Stimulated activated naive CD8-positive, alpha-beta T cell treated with anti-CD3 and anti-CD28 coated beads, Interleukin-15, Interleukin-2, amounts not matched to agents 100 ng/mL and 50 ng/mL, for 24 hours (primary cell): Measurements from ENCODE around the gene MYEF2.

Experiments
- H3K27ac Mint-ChIP-seq: one replicate; pipeline ENCODE4 v1.8.0; 2021; ENCODE audit warnings: mild to moderate bottlenecking, mixed read lengths
- H3K27me3 Mint-ChIP-seq: one replicate; pipeline ENCODE4 v1.8.0; 2021; ENCODE audit warnings: mixed read lengths
- H3K36me3 Mint-ChIP-seq: one replicate; pipeline ENCODE4 v1.8.0; 2021; ENCODE audit warnings: low read depth, mixed read lengths
- H3K4me1 Mint-ChIP-seq: one replicate; pipeline ENCODE4 v1.8.0; 2021; ENCODE audit warnings: low read depth, mixed read lengths
- H3K4me3 Mint-ChIP-seq: one replicate; pipeline ENCODE4 v1.8.0; 2021; ENCODE audit warnings: mild to moderate bottlenecking, mixed read lengths
- H3K9me3 Mint-ChIP-seq: one replicate; pipeline ENCODE4 v1.8.0; 2021; ENCODE audit warnings: mixed read lengths

Gene MYEF2

GRCh38 chr15:48112242-48112641 is 65.9 kb downstream of the MYEF2 start:
- H3K4me3 Mint-ChIP-seq, result no peak overlapping the region
- peaks cover 40% of the 10 kb centered on the region for H3K27me3 Mint-ChIP-seq
- H3K9me3 Mint-ChIP-seq, result no peaks in the 10 kb centered on the region
- no peaks in the 10 kb centered on the region for H3K4me1 Mint-ChIP-seq
- H3K36me3 Mint-ChIP-seq, result no peaks in the 10 kb centered on the region
- H3K27ac Mint-ChIP-seq, result no peak overlapping the region

- H3K27me3 Mint-ChIP-seq, result peaks cover 46% of the 10 kb centered on the region
- H3K27ac Mint-ChIP-seq, result no peak overlapping the region
- no peaks in the 10 kb centered on the region for H3K36me3 Mint-ChIP-seq
These were observed 68.1 kb downstream of the MYEF2 start for GRCh38 chr15:48109856-48110531.

GRCh38 chr15:48109212-48109611 is 68.9 kb downstream of the MYEF2 start:
- H3K4me1 Mint-ChIP-seq, result no peaks in the 10 kb centered on the region
- no peaks in the 10 kb centered on the region for H3K36me3 Mint-ChIP-seq
- no peak overlapping the region for H3K4me3 Mint-ChIP-seq
- peaks cover 44% of the 10 kb centered on the region for H3K27me3 Mint-ChIP-seq
- no peak overlapping the region for H3K27ac Mint-ChIP-seq
- no peaks in the 10 kb centered on the region for H3K9me3 Mint-ChIP-seq

More at GRCh38 chr15:48109856-48110531, 68.1 kb downstream of the MYEF2 start:
- H3K4me3 Mint-ChIP-seq, result no peak overlapping the region
- H3K4me1 Mint-ChIP-seq, result no peaks in the 10 kb centered on the region
- no peaks in the 10 kb centered on the region for H3K9me3 Mint-ChIP-seq

- Mint-ChIP-seq H3K27me3 (peaks cover 37% of the 10 kb centered on the region), H3K27ac (no peak overlapping the region), H3K4me1 (no peaks in the 10 kb centered on the region), H3K9me3 (no peaks in the 10 kb centered on the region), H3K36me3 (no peaks in the 10 kb centered on the region), H3K4me3 (no peak overlapping the region)
These were observed 72.2 kb downstream of the MYEF2 start for GRCh38 chr15:48105936-48106335.

GRCh38 chr15:48103647-48104046 is 74.4 kb downstream of the MYEF2 start:
- Mint-ChIP-seq H3K27ac (no peak overlapping the region), H3K4me1 (no peaks in the 10 kb centered on the region), H3K27me3 (peaks cover 33% of the 10 kb centered on the region), H3K36me3 (no peaks in the 10 kb centered on the region), H3K4me3 (no peak overlapping the region), H3K9me3 (no peaks in the 10 kb centered on the region)

GRCh38 chr15:48102167-48102566 is 75.9 kb downstream of the MYEF2 start:
- Mint-ChIP-seq H3K36me3 (no peaks in the 10 kb centered on the region), H3K9me3 (no peaks in the 10 kb centered on the region), H3K4me3 (no peak overlapping the region), H3K27me3 (peaks cover 27% of the 10 kb centered on the region), H3K27ac (no peak overlapping the region), H3K4me1 (no peaks in the 10 kb centered on the region)

- H3K27me3 Mint-ChIP-seq, result peaks cover 23% of the 10 kb centered on the region
- no peak overlapping the region for H3K4me3 Mint-ChIP-seq
- no peak overlapping the region for H3K27ac Mint-ChIP-seq
- H3K9me3 Mint-ChIP-seq, result no peaks in the 10 kb centered on the region
- H3K36me3 Mint-ChIP-seq, result no peaks in the 10 kb centered on the region
- H3K4me1 Mint-ChIP-seq, result no peaks in the 10 kb centered on the region
These were observed 76.6 kb downstream of the MYEF2 start for GRCh38 chr15:48101376-48101961.

GRCh38 chr15:48097264-48097663 is 80.8 kb downstream of the MYEF2 start:
- Mint-ChIP-seq H3K27me3 (peaks cover 6% of the 10 kb centered on the region), H3K27ac (no peak overlapping the region), H3K9me3 (no peaks in the 10 kb centered on the region), H3K36me3 (no peaks in the 10 kb centered on the region), H3K4me1 (no peaks in the 10 kb centered on the region), H3K4me3 (no peak overlapping the region)

- peaks cover 6% of the 10 kb centered on the region for H3K27me3 Mint-ChIP-seq
- no peak overlapping the region for H3K27ac Mint-ChIP-seq
- H3K4me1 Mint-ChIP-seq, result no peaks in the 10 kb centered on the region
- no peaks in the 10 kb centered on the region for H3K9me3 Mint-ChIP-seq
- H3K4me3 Mint-ChIP-seq, result no peak overlapping the region
- H3K36me3 Mint-ChIP-seq, result no peaks in the 10 kb centered on the region
These were observed 81.3 kb downstream of the MYEF2 start for GRCh38 chr15:48096813-48097212.

GRCh38 chr15:48096355-48096786 is 81.7 kb downstream of the MYEF2 start:
- no peaks in the 10 kb centered on the region for H3K36me3 Mint-ChIP-seq
- no peaks in the 10 kb centered on the region for H3K4me1 Mint-ChIP-seq
- no peak overlapping the region for H3K27ac Mint-ChIP-seq
- H3K27me3 Mint-ChIP-seq, result peaks cover 6% of the 10 kb centered on the region
- H3K4me3 Mint-ChIP-seq, result no peak overlapping the region
- no peaks in the 10 kb centered on the region for H3K9me3 Mint-ChIP-seq

- Mint-ChIP-seq H3K4me1 (no peaks in the 10 kb centered on the region), H3K27ac (no peak overlapping the region), H3K4me3 (no peak overlapping the region), H3K9me3 (no peaks in the 10 kb centered on the region), H3K36me3 (no peaks in the 10 kb centered on the region), H3K27me3 (peaks cover 4% of the 10 kb centered on the region)
These were observed 86.6 kb downstream of the MYEF2 start for GRCh38 chr15:48091522-48091921.

- H3K36me3 Mint-ChIP-seq, result no peaks in the 10 kb centered on the region
- H3K27ac Mint-ChIP-seq, result no peak overlapping the region
- peaks cover 4% of the 10 kb centered on the region for H3K27me3 Mint-ChIP-seq
- H3K4me1 Mint-ChIP-seq, result no peaks in the 10 kb centered on the region
- H3K4me3 Mint-ChIP-seq, result no peak overlapping the region
- no peaks in the 10 kb centered on the region for H3K9me3 Mint-ChIP-seq
These were observed 87.4 kb downstream of the MYEF2 start for GRCh38 chr15:48090666-48091065.

- no peaks in the 10 kb centered on the region for H3K4me1 Mint-ChIP-seq
- no peak overlapping the region for H3K27ac Mint-ChIP-seq
- no peaks in the 10 kb centered on the region for H3K9me3 Mint-ChIP-seq
- no peak overlapping the region for H3K4me3 Mint-ChIP-seq
- H3K27me3 Mint-ChIP-seq, result peaks cover 4% of the 10 kb centered on the region
- H3K36me3 Mint-ChIP-seq, result no peaks in the 10 kb centered on the region
These were observed 88.0 kb downstream of the MYEF2 start for GRCh38 chr15:48090115-48090514.

GRCh38 chr15:48089702-48090101 is 88.4 kb downstream of the MYEF2 start:
- H3K9me3 Mint-ChIP-seq, result no peaks in the 10 kb centered on the region
- H3K4me1 Mint-ChIP-seq, result no peaks in the 10 kb centered on the region
- no peaks in the 10 kb centered on the region for H3K36me3 Mint-ChIP-seq
- no peak overlapping the region for H3K27ac Mint-ChIP-seq
- peaks cover 4% of the 10 kb centered on the region for H3K27me3 Mint-ChIP-seq
- no peak overlapping the region for H3K4me3 Mint-ChIP-seq

GRCh38 chr15:48087844-48088243 is 90.3 kb downstream of the MYEF2 start:
- no peaks in the 10 kb centered on the region for H3K36me3 Mint-ChIP-seq
- H3K4me1 Mint-ChIP-seq, result no peaks in the 10 kb centered on the region
- peaks cover 4% of the 10 kb centered on the region for H3K27me3 Mint-ChIP-seq
- no peaks in the 10 kb centered on the region for H3K9me3 Mint-ChIP-seq
- no peak overlapping the region for H3K27ac Mint-ChIP-seq
- no peak overlapping the region for H3K4me3 Mint-ChIP-seq

- Mint-ChIP-seq H3K36me3 (no peaks in the 10 kb centered on the region), H3K9me3 (no peaks in the 10 kb centered on the region), H3K4me3 (no peak overlapping the region), H3K27me3 (peaks cover 8% of the 10 kb centered on the region), H3K27ac (no peak overlapping the region), H3K4me1 (no peaks in the 10 kb centered on the region)
These were observed 91.5 kb downstream of the MYEF2 start for GRCh38 chr15:48086576-48086975.
